ENCODE measurements around the gene FAM114A1. TPM values are rescaled to one million over a fixed set of nuclear protein-coding genes. Genes with fewer than 3 reads are reported as not detected.

The FAM114A1 gene
- total RNA-seq, 2 donors from 2014 or later, result 19.3 to 39.3 TPM

GRCh38 chr4:38930707-38931106 lies 63.1 kb downstream of the FAM114A1 start:
- no peak overlapping the region for H3K4me3 ChIP-seq (ENCODE audit: low read length)
- no peaks in the 10 kb centered on the region for H3K4me1 ChIP-seq (ENCODE audit: control insufficient read depth, insufficient read depth, low read length)
- Mint-ChIP-seq H3K4me3 (no peak overlapping the region), H3K4me1 (peaks cover 9% of the 10 kb centered on the region), H3K27ac (no peak overlapping the region), H3K36me3 (ENCODE audit: low read depth) (peaks cover 36% of the 10 kb centered on the region), H3K9me3 (no peaks in the 10 kb centered on the region), H3K27me3 (ENCODE audit: insufficient read depth) (no peaks in the 10 kb centered on the region)
- H3K27me3 ChIP-seq (ENCODE audit: control insufficient read depth, insufficient read depth, low read length, poor library complexity, severe bottlenecking), result no peaks in the 10 kb centered on the region
- H3K27ac ChIP-seq (ENCODE audit: low read depth, low read length), result no peak overlapping the region
- H3K36me3 ChIP-seq (ENCODE audit: control insufficient read depth, insufficient read depth, low read length), result peaks cover 31% of the 10 kb centered on the region
- WGBS, 2 experiments (ENCODE audit: insufficient coverage in 1 of 2, insufficient read length in 1 of 2), result 92% methylated on average over 6 of the region's 6 CpGs; no CpG with 5 or more reads in 1 of the 2 experiments
- H3K9ac ChIP-seq (ENCODE audit: extremely low read depth, low read length, poor library complexity, severe bottlenecking), result no peak overlapping the region
- no peaks in the 10 kb centered on the region for H3K9me3 ChIP-seq (ENCODE audit: control insufficient read depth, low read length)
- DNase-seq, result no peak
- TF ChIP-seq CTCF (conservative IDR thresholded peaks at IDR 0.05), result no peak

GRCh38 chr4:38931125-38931524 lies 63.5 kb downstream of the FAM114A1 start:
- Mint-ChIP-seq H3K4me1 (peaks cover 6% of the 10 kb centered on the region), H3K36me3 (ENCODE audit: low read depth) (peaks cover 33% of the 10 kb centered on the region), H3K27me3 (ENCODE audit: insufficient read depth) (no peaks in the 10 kb centered on the region), H3K27ac (peak overlapping the region; percentile 6), H3K9me3 (no peaks in the 10 kb centered on the region), H3K4me3 (no peak overlapping the region)
- H3K4me1 ChIP-seq (ENCODE audit: control insufficient read depth, insufficient read depth, low read length), result no peaks in the 10 kb centered on the region
- TF ChIP-seq CTCF (conservative IDR thresholded peaks at IDR 0.05), result no peak
- H3K9me3 ChIP-seq (ENCODE audit: control insufficient read depth, low read length), result no peaks in the 10 kb centered on the region
- H3K27me3 ChIP-seq (ENCODE audit: control insufficient read depth, insufficient read depth, low read length, poor library complexity, severe bottlenecking), result no peaks in the 10 kb centered on the region
- no peak overlapping the region for H3K9ac ChIP-seq (ENCODE audit: extremely low read depth, low read length, poor library complexity, severe bottlenecking)
- no peak overlapping the region for H3K27ac ChIP-seq (ENCODE audit: low read depth, low read length)
- H3K36me3 ChIP-seq (ENCODE audit: control insufficient read depth, insufficient read depth, low read length), result peaks cover 33% of the 10 kb centered on the region
- 76 to 94% methylated on average over 4 to 5 of the region's 5 CpGs for WGBS, 2 experiments (ENCODE audit: insufficient coverage in 1 of 2, insufficient read length in 1 of 2)
- DNase-seq, result no peak
- no peak overlapping the region for H3K4me3 ChIP-seq (ENCODE audit: low read length)

DNA sequence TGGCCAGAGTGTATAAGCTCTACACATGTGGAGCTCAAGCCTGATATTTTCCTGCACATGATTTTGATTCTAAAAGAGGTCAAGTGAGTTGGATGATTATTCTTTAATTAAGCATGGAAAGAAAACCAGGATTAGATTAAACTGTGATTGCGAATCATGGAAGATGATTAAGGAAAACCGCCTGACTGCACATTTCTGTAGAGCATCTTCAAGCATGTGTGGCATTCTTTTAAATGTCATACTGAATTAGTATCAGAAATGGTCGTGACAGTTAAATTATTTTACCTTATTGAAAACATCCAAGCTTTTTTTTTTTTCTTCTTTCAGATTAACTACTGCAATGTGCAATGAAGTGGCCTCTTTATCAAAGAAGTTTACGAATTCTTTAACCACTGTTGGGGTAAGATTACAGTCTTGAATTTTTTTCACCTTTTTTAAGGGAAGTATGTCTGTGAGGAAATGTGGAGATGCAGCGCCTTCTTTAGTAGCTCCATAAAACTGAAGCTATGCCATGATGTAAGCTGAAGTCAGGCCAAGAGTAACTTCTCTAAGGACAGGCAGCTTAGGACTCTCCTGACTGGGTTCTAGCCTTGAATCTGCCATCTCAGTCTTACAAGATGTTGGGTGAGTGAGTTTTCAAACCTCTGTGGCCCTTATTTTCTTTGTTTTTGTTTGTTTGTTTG lies 67.9 kb downstream of the FAM114A1 start:
- no peak overlapping the region for H3K27ac Mint-ChIP-seq
- H3K4me1 Mint-ChIP-seq, result no peaks in the 10 kb centered on the region
- no peak for TF ChIP-seq CTCF (conservative IDR thresholded peaks at IDR 0.05)

More for the DNA sequence above, 67.9 kb downstream of the FAM114A1 start:
- WGBS, 2 experiments (ENCODE audit: insufficient coverage in 1 of 2, insufficient read length in 1 of 2), result 87 to 93% methylated on average over 4 to 5 of the region's 5 CpGs
- Histone ChIP-seq H3K9me3 (ENCODE audit: control insufficient read depth, low read length) (no peaks in the 10 kb centered on the region), H3K4me3 (ENCODE audit: low read length) (no peak overlapping the region), H3K27me3 (ENCODE audit: control insufficient read depth, insufficient read depth, low read length, poor library complexity, severe bottlenecking) (no peaks in the 10 kb centered on the region), H3K36me3 (ENCODE audit: control insufficient read depth, insufficient read depth, low read length) (peaks cover 42% of the 10 kb centered on the region), H3K9ac (ENCODE audit: extremely low read depth, low read length, poor library complexity, severe bottlenecking) (no peak overlapping the region), H3K27ac (ENCODE audit: low read depth, low read length) (no peak overlapping the region), H3K4me1 (ENCODE audit: control insufficient read depth, insufficient read depth, low read length) (no peaks in the 10 kb centered on the region)
- Mint-ChIP-seq H3K36me3 (ENCODE audit: low read depth) (peaks cover 36% of the 10 kb centered on the region), H3K4me3 (no peak overlapping the region), H3K27me3 (ENCODE audit: insufficient read depth) (no peaks in the 10 kb centered on the region), H3K9me3 (no peaks in the 10 kb centered on the region)
- DNase-seq, result no peak

Data from endodermal cell (in vitro differentiated cells).